Astrocyte of the cerebellum (primary cell): ENCODE measurements around the gene C12orf57.

ENCODE experiments used
- DNase-seq: peaks from one replicate; pipeline ENCODE4 v3.0.0-alpha.2; 2011; ENCODE audit warnings: low read depth
- H3K4me3 ChIP-seq: 2 replicates; pipeline ENCODE4 v1.5.1; 2011; ENCODE audit warnings: mild to moderate bottlenecking, low read depth, low read length, moderate library complexity
- in situ Hi-C: cut with HindIII; loops from 2 replicates; pipeline ENCODE4 v1.10.0; 2017; ENCODE audit warnings: low sequenced_read_pairs
- TF ChIP-seq, protein P1 (sequence below): IDR thresholded peaks from 2 replicates; pipeline ENCODE4 v1.5.1; 2012; ENCODE audit warnings: low read length, low read depth, moderate library complexity, mild to moderate bottlenecking; ENCODE audit errors: missing control alignments

C12orf57 gene

DNA sequence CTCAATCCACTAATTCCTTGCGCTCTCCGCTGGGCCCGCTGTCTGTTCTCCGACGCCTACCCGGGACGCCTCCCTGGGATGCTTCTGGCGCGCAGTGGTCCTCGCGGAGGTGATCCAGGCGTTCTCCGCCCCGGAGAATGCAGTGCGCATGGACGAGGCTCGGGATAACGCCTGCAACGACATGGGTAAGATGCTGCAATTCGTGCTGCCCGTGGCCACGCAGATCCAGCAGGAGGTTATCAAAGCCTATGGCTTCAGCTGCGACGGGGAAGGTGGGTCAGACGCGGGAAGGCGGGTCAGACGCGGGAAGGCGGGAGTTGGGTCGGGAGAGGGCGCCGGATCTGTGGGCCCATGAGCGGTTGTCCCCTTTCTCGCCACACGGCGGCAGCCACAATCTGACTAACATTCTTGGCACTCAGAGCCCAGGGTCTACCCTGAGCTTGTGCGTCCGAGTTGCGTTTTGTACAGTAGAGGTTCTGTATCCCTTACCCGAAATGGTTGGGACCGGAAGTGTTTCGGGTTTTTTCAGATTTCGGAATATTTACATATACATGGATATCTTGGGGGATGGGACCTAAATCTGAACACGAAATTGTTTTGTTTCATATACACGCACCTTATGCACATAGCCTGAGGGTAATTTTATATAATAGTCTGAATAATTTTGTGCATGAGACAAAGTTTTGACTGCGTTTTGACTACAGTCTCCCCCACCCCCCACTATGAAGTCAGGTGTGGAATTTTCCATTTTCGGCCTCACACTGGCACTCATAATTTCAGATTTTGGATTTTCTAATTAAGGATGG, 762 bp downstream of the C12orf57 start:
- in situ Hi-C loops, result no loop called here
- TF ChIP-seq, protein P1, sequence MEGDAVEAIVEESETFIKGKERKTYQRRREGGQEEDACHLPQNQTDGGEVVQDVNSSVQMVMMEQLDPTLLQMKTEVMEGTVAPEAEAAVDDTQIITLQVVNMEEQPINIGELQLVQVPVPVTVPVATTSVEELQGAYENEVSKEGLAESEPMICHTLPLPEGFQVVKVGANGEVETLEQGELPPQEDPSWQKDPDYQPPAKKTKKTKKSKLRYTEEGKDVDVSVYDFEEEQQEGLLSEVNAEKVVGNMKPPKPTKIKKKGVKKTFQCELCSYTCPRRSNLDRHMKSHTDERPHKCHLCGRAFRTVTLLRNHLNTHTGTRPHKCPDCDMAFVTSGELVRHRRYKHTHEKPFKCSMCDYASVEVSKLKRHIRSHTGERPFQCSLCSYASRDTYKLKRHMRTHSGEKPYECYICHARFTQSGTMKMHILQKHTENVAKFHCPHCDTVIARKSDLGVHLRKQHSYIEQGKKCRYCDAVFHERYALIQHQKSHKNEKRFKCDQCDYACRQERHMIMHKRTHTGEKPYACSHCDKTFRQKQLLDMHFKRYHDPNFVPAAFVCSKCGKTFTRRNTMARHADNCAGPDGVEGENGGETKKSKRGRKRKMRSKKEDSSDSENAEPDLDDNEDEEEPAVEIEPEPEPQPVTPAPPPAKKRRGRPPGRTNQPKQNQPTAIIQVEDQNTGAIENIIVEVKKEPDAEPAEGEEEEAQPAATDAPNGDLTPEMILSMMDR, result peak; percentile 77

DNA sequence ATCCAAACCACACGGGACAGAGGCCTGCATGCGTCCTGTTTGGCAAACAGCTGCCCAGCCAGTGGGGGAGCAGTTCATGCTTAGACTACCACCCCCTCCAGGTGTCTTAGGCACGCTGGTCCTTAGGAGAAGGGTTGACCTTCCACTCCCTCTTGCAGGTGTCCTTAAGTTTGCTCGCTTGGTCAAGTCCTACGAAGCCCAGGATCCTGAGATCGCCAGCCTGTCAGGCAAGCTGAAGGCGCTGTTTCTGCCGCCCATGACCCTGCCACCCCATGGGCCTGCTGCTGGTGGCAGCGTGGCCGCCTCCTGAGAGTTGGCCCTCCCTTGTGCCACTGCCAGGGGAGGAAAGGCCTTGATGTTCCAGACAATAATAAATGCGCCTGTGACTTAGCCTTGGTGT, 1.8 kb downstream of the C12orf57 start:
- no peak for DNase-seq
- TF ChIP-seq, protein P1, result no peak
- in situ Hi-C loops, result no loop called here
- no peak overlapping the region for H3K4me3 ChIP-seq

More for the DNA sequence above, 762 bp downstream of the C12orf57 start:
- peak; percentile 85 for DNase-seq
- peak overlapping the region; percentile 69 for H3K4me3 ChIP-seq

DNA sequence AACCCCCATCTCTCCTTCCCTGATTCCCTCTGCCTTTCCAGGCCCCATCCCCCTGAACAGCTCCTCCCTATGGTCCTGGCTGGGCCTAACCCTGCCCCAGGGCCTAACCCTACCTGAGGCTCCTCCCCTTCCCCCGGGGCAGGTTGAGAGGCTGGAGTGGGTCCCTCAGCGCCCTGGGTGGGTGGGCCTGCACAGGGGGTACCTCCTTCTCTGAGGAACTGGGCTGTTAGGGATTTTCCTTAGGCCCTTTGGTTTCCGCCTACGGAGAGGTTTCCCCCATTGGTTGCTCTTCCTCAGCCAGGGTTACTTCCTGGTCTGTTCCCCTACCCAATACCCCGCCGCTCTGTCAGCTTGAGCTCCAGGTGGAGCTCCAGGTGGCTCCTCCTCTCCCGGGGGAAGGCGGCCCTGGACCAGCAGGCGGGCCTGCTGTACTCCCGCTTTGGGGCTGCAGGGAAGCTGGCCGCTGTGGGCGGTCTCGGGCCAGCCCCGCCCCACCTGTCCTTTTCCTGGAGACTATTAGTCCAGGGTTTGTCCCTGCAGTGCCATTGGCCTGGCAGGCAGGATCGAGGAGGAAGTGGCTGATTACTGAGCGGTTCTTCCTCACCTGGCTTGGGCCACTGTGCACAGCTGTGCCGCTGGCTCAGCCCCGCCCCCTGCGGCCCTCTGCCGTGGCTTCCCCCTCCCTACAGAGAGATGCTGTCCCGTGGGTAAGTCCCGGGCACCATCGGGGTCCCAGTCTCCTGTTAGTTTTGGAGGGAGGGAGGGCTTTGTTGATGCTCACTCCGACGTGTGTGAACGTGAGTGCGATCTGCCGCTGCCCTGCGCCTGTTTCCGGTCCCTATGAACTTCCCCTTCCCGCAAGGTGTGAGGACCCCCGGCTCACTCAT, 2.5 kb downstream of the C12orf57 start:
- H3K4me3 ChIP-seq, result no peak overlapping the region
- no peak for DNase-seq
- in situ Hi-C loops, result no loop called here
- TF ChIP-seq, protein P1, result no peak

DNA sequence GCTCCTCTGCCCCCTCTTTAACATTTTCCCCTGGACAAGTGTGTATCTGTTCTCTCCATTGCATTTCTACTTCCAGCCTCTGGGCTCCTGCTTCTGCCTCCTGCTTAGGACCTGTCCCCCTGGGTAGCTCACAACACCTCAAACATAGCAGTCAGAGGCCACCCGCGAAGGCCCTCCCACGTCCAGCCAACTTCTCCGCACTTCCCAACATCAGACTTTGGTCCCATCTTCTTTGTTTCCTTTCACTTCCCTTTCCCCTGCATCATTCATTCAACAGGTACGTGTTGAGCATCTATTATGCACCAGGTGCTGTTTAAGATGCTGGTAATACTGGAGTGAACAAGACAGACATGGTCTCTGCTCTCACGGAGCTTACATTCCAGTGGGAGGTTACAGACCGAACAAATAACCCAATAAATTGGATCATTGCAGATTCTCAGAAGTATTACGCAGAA, 3.1 kb downstream of the C12orf57 start:
- no peak overlapping the region for H3K4me3 ChIP-seq
- TF ChIP-seq, protein P1, result no peak
- no peak for DNase-seq
- in situ Hi-C loops, result no loop called here

DNA sequence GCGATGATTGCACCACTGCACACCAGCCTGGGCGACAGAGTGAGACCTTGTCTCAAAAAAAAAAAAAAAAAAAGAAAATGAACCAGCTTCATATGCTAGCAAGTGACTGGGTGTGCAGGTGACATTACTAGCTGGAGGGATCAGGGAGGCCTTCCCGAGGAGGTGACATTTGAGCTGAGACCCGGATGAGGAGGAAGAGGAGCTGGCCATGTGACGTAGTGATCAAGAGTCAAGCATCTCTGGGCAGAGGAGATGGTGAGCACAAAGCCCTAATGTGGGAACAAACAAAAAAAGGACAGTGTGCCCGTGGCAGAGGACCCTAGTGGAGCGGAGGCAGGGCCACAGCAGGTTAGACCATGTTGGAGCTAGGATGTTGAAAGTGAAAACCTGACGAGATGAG, 3.8 kb downstream of the C12orf57 start:
- in situ Hi-C loops, result no loop called here
- no peak overlapping the region for H3K4me3 ChIP-seq

More for the DNA sequence above, 3.8 kb downstream of the C12orf57 start:
- TF ChIP-seq, protein P1, result no peak
- no peak for DNase-seq
